NCI-H460 (cell line): Measurements from ENCODE around the gene GFOD2. TPM values are rescaled to one million over a fixed set of nuclear protein-coding genes. Genes with fewer than 3 reads are reported as not detected.

Experiments used
- DNase-seq: peaks from one replicate; pipeline ENCODE4 v3.0.0-alpha.2; 2016; ENCODE audit warnings: low read depth; ENCODE audit errors: extremely low read depth
- total RNA-seq: library from RNA; depleted of rRNA; stranded (reverse); fragments of >200 nt; shearing (Covaris generic); gene quantifications from 2 replicates; pipeline ENCODE4 v1.2.3, GENCODE V29; 2014; rRNA removed

The GFOD2 gene
- total RNA-seq, 1 experiment from 2014 or later = 17.4 TPM

DNA sequence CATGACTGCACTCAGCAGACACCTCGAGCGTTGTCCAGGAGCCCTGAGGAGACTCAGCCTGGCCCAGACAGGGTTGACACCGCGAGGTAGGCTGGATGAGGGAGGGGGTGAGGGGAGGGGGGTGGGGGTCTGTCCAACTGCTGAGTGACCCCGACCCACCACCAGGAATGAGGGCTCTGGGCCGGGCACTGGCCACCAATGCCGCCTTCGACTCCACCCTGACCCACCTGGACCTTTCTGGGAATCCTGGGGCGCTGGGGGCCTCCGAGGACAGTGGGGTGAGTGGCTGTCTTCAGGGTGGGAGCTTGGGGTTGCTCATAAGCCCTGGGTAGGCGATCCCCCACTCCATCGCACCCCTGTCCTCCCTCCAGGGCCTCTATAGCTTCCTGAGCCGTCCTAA lies 71.4 kb downstream of the GFOD2 start:
- no peak for DNase-seq

DNA sequence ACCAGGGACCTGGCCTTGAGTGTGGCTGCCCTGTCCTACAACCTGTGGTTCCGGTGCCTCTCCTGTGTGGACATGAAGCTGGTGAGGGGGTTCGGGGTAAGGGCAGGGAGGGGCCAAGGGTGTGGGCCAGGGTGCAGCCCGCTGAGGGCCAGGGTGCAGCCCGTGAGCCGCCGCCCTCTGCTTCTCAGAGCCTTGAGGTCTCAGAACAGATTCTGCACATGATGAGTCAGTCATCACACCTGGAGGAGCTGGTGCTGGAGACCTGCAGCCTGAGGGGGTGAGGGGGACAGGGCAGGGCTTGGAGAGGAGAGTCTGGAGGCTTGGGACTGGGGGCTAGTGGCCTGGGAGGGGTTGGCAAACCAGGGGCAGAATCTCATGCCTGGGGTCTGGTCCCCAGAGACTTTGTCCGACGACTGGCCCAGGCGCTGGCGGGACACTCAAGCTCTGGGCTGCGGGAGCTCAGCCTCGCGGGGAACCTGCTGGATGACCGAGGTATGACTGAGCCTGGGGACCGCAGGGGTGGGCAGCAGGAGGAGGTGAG lies 71.9 kb downstream of the GFOD2 start:
- no peak for DNase-seq

DNA sequence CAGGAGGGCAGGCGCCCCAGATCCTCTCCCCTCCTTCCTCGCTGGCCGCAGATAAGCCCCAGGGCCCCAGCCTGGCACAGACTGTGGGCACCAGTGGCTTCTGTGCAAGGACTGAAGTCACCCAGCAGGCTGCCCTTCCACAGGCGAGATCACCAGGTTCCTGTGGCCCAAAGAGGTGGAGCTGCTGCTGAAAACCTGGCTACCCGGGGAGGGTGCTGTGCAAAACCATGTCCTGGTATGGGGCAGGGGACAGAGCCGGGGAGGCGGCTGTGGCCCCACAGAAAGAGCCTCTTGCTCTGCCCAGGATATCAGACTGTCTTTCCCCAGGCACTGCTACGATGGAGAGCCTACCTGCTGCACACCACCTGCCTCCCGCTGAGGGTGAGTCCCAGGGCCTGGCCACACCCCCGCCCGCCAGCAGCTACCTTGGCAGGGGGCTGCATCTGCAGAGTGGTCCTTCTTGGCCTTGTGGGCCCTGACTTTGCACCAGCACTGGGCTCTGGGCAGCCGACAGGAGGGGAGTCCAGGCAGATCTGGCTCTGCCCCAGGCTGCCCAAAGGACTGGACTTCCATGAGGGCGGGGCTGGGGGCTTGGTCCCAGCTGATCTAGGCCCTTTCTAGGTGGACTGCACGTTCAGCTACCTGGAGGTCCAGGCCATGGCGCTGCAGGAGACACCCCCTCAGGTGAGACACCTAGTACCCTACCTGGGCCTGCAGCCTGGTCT lies 73.6 kb downstream of the GFOD2 start:
- DNase-seq = no peak

DNA sequence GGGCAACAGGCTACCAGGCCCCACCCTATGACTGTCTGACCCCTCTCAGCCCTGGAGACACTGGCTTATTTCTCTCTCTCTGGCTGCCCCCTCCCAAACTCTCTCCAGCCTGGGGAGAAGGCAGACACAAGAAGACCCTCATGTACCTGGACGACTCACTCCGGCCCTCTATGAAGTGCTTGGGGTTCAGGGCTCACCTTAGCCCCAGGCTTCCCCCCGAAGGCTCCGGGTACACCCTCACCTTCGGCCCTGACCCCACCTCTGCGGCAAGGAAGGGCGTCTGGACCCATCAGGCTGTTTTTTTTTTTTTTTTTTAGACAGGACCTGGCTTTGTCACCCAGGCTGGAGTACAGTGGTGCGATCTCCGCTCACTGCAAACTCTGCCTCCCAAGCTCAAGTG lies 75.1 kb downstream of the GFOD2 start:
- no peak for DNase-seq

DNA sequence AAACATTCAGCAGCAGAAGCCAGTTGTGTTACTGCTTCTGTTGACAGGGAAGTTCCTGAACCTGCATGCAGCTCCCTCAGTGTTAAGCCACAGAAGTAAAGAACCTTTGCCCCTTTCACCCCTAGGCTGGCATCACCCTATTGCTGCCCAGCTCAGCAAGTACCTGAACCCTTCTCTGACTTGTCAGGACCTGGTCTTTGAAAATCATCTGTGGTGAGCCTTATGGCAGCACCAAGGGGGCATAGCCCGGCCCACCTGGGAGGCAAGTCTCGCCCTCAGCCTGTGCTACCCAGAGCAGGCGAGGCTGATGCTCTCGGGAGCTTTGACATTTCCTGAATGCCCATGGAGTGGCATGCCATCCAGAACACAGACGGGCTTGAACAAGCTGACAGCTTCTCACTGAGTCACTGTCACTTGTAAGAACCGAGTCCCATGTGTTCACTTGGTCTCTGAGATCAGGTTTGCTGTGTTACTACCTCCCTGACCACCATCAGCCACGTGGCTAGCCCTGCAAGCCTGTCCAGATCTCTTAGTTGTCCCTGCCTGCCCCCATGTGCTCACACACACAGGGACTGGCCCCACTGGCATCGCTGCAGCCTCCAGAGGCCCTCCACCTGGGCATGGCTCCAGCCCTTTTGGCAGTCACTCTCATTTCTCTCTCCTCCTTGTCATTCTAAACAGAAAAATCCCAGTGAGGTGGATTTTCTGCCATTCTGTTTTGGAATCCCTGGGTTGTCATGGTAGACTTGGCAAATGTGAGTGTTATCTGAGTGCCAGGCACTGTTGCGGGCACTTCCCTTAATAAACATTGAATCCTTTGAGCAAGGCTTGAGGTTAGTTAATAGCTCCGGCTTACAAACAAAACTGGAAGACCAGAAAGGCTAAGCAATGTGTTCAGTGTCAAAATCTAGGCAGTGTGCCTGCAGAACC lies 77.1 kb downstream of the GFOD2 start:
- no peak for DNase-seq

DNA sequence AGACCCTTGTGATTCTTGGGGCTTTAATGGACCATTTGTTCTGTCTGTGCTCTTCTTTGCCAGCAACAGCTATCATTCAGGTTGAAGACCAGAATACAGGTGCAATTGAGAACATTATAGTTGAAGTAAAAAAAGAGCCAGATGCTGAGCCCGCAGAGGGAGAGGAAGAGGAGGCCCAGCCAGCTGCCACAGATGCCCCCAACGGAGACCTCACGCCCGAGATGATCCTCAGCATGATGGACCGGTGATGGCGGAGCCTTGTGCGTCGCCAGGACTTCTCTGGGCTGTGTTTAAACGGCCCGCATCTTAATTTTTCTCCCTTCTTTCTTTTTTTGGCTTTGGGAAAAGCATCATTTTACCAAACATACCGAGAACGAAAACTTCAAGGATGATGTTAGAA lies 81.5 kb downstream of the GFOD2 start:
- no peak for DNase-seq

DNA sequence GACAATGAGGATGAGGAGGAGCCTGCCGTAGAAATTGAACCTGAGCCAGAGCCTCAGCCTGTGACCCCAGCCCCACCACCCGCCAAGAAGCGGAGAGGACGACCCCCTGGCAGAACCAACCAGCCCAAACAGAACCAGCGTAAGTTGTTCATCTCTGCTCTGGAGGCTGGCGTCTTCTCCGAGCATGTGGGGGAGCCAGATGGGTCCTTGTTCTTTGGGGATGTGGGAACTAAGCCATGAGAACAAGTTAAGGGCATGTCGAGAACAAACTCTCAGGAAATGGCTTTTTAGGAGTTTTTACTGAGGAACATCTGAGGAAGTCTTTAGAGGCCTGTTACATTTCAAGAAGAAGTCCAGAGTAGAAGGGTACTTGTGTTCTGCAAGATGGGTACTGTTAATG lies 82.4 kb downstream of the GFOD2 start:
- DNase-seq = no peak

DNA sequence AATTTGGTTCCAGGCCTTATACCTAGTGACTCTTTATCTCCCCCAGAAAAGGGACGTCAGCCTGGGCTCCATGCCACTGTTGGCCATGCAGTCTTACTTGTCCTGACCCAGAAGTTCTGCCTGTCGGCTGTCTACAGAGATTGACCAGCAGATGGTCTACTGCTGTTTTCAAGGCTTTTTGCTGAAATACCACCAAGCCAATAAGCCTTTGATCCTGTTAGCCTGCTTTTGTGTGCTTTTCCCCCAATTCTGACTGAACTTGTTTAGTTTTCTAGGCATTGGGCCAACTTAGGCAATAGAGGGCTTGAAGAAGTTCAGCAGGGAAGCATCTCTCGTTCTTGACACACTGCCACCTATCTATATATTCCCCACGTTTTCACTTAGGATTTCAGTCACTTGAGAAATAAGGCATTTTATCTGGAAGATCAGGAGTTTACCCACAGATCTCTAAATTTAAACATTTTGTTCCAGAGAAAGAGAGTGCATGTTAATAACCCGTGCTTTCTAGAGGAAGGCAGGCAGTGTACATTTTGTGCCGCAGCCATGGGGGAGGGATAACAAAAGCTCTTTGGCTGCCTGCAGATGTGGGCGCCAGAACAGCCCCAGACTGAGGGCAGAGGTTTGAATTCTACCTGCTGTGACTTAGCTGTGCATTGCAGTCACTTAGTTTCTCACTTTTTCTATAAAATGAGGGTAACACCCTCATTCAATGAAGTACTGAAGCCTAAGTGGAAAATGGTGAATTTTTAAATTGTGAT lies 86.5 kb downstream of the GFOD2 start:
- DNase-seq = no peak

DNA sequence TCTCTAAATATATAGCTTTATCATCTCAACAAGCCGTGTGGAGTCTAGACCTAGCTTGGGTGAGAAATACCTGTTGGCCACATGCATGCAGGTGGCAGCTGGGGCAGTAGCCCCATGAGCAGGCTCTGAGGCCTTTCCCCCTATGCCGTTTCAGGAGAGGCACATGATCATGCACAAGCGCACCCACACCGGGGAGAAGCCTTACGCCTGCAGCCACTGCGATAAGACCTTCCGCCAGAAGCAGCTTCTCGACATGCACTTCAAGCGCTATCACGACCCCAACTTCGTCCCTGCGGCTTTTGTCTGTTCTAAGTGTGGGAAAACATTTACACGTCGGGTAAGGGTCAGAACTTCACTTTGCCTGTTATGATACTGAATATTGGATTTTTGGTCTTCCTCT lies 90.9 kb downstream of the GFOD2 start:
- DNase-seq = no peak

Other genes starting within 250 kb of the GFOD2 start
- gene ATP6V0D1, start 238.2 kb downstream of the GFOD2 start, total RNA-seq = 66.7 and 69.8 TPM in 2 replicates
- gene AGRP, start 235.8 kb downstream of the GFOD2 start, total RNA-seq = not detected in 2 replicates
- 21.9 and 24.1 TPM in 2 replicates for gene RIPOR1, start 190.5 kb downstream of the GFOD2 start, total RNA-seq
- 41.6 and 55.9 TPM in 2 replicates for gene CTCF, start 156.8 kb downstream of the GFOD2 start, total RNA-seq
- gene CARMIL2, start 74.2 kb downstream of the GFOD2 start, total RNA-seq = 0.32 and 0.40 TPM in 2 replicates
- 27.7 and 37.9 TPM in 2 replicates for gene ACD, start 59.1 kb downstream of the GFOD2 start, total RNA-seq
- 3.4 and 6.5 TPM in 2 replicates for gene PARD6A, start 58.4 kb downstream of the GFOD2 start, total RNA-seq
- 10.2 and 10.4 TPM in 2 replicates for gene ENKD1, start 52.6 kb downstream of the GFOD2 start, total RNA-seq
- 0.27 TPM in 1 of 2 replicates, not detected in the other for gene C16orf86, start 52.5 kb downstream of the GFOD2 start, total RNA-seq
- 6.8 and 8.2 TPM in 2 replicates for gene RANBP10, start 87.2 kb upstream of the GFOD2 start, total RNA-seq
- 0.45 TPM in 1 of 2 replicates, not detected in the other for gene TSNAXIP1, start 87.6 kb upstream of the GFOD2 start, total RNA-seq
- gene THAP11, start 123.0 kb upstream of the GFOD2 start, total RNA-seq = 43.6 and 49.4 TPM in 2 replicates
- gene NUTF2, start 127.6 kb upstream of the GFOD2 start, total RNA-seq = 260 and 267 TPM in 2 replicates
- gene CENPT, start 128.4 kb upstream of the GFOD2 start, total RNA-seq = 26.4 and 28.4 TPM in 2 replicates
- 52.6 and 55.4 TPM in 2 replicates for gene EDC4, start 153.7 kb upstream of the GFOD2 start, total RNA-seq
- gene NRN1L, start 165.6 kb upstream of the GFOD2 start, total RNA-seq = 0.87 and 1.9 TPM in 2 replicates
- 5.3 and 6.5 TPM in 2 replicates for gene PSKH1, start 173.9 kb upstream of the GFOD2 start, total RNA-seq
- 1.4 and 2.0 TPM in 2 replicates for gene CTRL, start 212.5 kb upstream of the GFOD2 start, total RNA-seq
- gene PSMB10, start 217.5 kb upstream of the GFOD2 start, total RNA-seq = 28.7 and 34.9 TPM in 2 replicates
- 4.6 and 8.4 TPM in 2 replicates for gene LCAT, start 224.8 kb upstream of the GFOD2 start, total RNA-seq
- 35.8 and 37.2 TPM in 2 replicates for gene SLC12A4, start 249.3 kb upstream of the GFOD2 start, total RNA-seq